HG03457 (cell line): ENCODE results near the gene TLN1.

Experiments used
- ATAC-seq: cut with Tn5 transposase; IDR thresholded peaks from one replicate; pipeline ENCODE4 v1.9.1; 2021; ENCODE audit warnings: moderate number of reproducible peaks; ENCODE audit not compliant: unreplicated experiment

Gene TLN1

GRCh38 chr9:35729700-35730485 lies 2.1 kb downstream of the TLN1 start:
- ATAC-seq, result no peak

GRCh38 chr9:35729101-35729500 lies 2.9 kb downstream of the TLN1 start:
- no peak for ATAC-seq

GRCh38 chr9:35728041-35728971 lies 3.7 kb downstream of the TLN1 start:
- no peak for ATAC-seq

GRCh38 chr9:35727676-35728040 lies 4.3 kb downstream of the TLN1 start:
- ATAC-seq, result no peak

GRCh38 chr9:35726931-35727330 lies 5.1 kb downstream of the TLN1 start:
- ATAC-seq, result no peak

GRCh38 chr9:35725362-35725761 lies 6.6 kb downstream of the TLN1 start:
- no peak for ATAC-seq

GRCh38 chr9:35723908-35724307 lies 8.1 kb downstream of the TLN1 start:
- no peak for ATAC-seq

- ATAC-seq, result no peak
Measured at GRCh38 chr9:35723426-35723825, 8.6 kb downstream of the TLN1 start.

- no peak for ATAC-seq
Measured at GRCh38 chr9:35719546-35719945, 12.4 kb downstream of the TLN1 start.

- no peak for ATAC-seq
Measured at GRCh38 chr9:35718721-35719511, 13.1 kb downstream of the TLN1 start.

- no peak for ATAC-seq
Measured at GRCh38 chr9:35717132-35717870, 14.7 kb downstream of the TLN1 start.

- ATAC-seq, result no peak
Measured at GRCh38 chr9:35716230-35716629, 15.8 kb downstream of the TLN1 start.

- no peak for ATAC-seq
Measured at GRCh38 chr9:35714579-35715252, 17.3 kb downstream of the TLN1 start.

- ATAC-seq, result no peak
Measured at GRCh38 chr9:35714123-35714522, 17.9 kb downstream of the TLN1 start.

- ATAC-seq, result no peak
Measured at GRCh38 chr9:35713578-35713977, 18.4 kb downstream of the TLN1 start.

- ATAC-seq, result no peak
Measured at GRCh38 chr9:35712762-35713400, 19.1 kb downstream of the TLN1 start.

GRCh38 chr9:35711501-35712428 lies 20.2 kb downstream of the TLN1 start:
- no peak for ATAC-seq

- no peak for ATAC-seq
Measured at GRCh38 chr9:35710818-35711500, 21.0 kb downstream of the TLN1 start.
